ENCODE measurements around the gene ROBO1. TPM values are rescaled to one million over a fixed set of nuclear protein-coding genes. Genes with fewer than 3 reads are reported as not detected.

ROBO1 gene
- total RNA-seq, 3 donors from 2014 or later = 12.7 to 50.7 (median 23.6) TPM

DNA sequence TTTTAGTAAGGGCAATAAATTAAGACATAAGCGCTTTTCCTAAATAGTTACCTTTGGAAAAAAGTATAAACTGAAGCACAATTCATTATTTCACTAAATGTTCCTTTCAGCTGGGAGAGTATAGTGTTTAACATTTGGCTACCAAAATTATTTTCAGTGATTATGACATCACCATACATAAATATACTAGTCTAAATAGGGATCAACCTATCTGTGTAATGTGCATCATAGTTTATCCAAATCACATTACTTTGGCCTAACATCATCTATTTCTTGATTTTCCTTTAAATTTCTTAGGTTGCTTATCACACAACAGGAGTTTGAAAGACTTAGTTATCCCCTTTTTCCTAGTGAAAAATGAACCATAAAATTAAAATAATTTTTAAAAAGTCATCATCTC lies 738.9 kb downstream of the ROBO1 start:
- intact Hi-C loops (cut with DNase I; ENCODE audit: low total_unique reads) = no loop called here
- no peak overlapping the region for H3K27ac ChIP-seq
- no peak overlapping the region for H3K4me3 ChIP-seq
- TF ChIP-seq POLR2A (IDR thresholded peaks at IDR 0.05) = no peak
- no peak for TF ChIP-seq POLR2AphosphoS5 (IDR thresholded peaks at IDR 0.05)
- TF ChIP-seq, protein P1, sequence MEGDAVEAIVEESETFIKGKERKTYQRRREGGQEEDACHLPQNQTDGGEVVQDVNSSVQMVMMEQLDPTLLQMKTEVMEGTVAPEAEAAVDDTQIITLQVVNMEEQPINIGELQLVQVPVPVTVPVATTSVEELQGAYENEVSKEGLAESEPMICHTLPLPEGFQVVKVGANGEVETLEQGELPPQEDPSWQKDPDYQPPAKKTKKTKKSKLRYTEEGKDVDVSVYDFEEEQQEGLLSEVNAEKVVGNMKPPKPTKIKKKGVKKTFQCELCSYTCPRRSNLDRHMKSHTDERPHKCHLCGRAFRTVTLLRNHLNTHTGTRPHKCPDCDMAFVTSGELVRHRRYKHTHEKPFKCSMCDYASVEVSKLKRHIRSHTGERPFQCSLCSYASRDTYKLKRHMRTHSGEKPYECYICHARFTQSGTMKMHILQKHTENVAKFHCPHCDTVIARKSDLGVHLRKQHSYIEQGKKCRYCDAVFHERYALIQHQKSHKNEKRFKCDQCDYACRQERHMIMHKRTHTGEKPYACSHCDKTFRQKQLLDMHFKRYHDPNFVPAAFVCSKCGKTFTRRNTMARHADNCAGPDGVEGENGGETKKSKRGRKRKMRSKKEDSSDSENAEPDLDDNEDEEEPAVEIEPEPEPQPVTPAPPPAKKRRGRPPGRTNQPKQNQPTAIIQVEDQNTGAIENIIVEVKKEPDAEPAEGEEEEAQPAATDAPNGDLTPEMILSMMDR (IDR thresholded peaks at IDR 0.05) = no peak
- H3K9me3 ChIP-seq = no peaks in the 10 kb centered on the region
- H3K36me3 ChIP-seq = no peaks in the 10 kb centered on the region
- H3K27me3 ChIP-seq = no peaks in the 10 kb centered on the region
- H3K4me1 ChIP-seq = no peaks in the 10 kb centered on the region
- DNase-seq (ENCODE audit: low spot score in 2 of 2) = no peak

GRCh38 chr3:79027593-79027992 lies 740.2 kb downstream of the ROBO1 start:
- H3K36me3 ChIP-seq = no peaks in the 10 kb centered on the region
- H3K4me1 ChIP-seq = no peaks in the 10 kb centered on the region
- H3K27me3 ChIP-seq = no peaks in the 10 kb centered on the region
- intact Hi-C loops (cut with DNase I; ENCODE audit: low total_unique reads) = no loop called here
- H3K27ac ChIP-seq = no peak overlapping the region
- no peak overlapping the region for H3K4me3 ChIP-seq
- no peaks in the 10 kb centered on the region for H3K9me3 ChIP-seq
- TF ChIP-seq, protein P1 (IDR thresholded peaks at IDR 0.05) = no peak
- TF ChIP-seq POLR2A (IDR thresholded peaks at IDR 0.05) (no peak), POLR2AphosphoS5 (IDR thresholded peaks at IDR 0.05) (no peak)
- no peak for DNase-seq (ENCODE audit: low spot score in 2 of 2)

GRCh38 chr3:79019924-79020173 lies 747.9 kb downstream of the ROBO1 start:
- Histone ChIP-seq H3K27me3 (no peaks in the 10 kb centered on the region), H3K4me3 (peak overlapping the region; percentile 78 to 79 (median 79)), H3K27ac (no peak overlapping the region), H3K9me3 (no peaks in the 10 kb centered on the region), H3K36me3 (no peaks in the 10 kb centered on the region), H3K4me1 (no peaks in the 10 kb centered on the region)
- no peak for TF ChIP-seq POLR2A (IDR thresholded peaks at IDR 0.05)
- no peak for TF ChIP-seq POLR2AphosphoS5 (IDR thresholded peaks at IDR 0.05)
- TF ChIP-seq, protein P1 (IDR thresholded peaks at IDR 0.05) = no peak
- DNase-seq (ENCODE audit: low spot score in 2 of 2) = no peak
- intact Hi-C loops (cut with DNase I; ENCODE audit: low total_unique reads) = no loop called here

GRCh38 chr3:79019137-79019923 lies 748.5 kb downstream of the ROBO1 start:
- intact Hi-C loops (cut with DNase I; ENCODE audit: low total_unique reads) = no loop called here
- H3K27me3 ChIP-seq = no peaks in the 10 kb centered on the region
- H3K4me3 ChIP-seq = peak overlapping the region; percentile 78 to 79 (median 79)
- H3K27ac ChIP-seq = peak overlapping the region; percentile 80 to 85
- TF ChIP-seq POLR2A (IDR thresholded peaks at IDR 0.05) (no peak), POLR2AphosphoS5 (IDR thresholded peaks at IDR 0.05) (peak in 1 of 3 donors; percentile 58)
- TF ChIP-seq, protein P1 (IDR thresholded peaks at IDR 0.05) = no peak
- H3K36me3 ChIP-seq = no peaks in the 10 kb centered on the region
- H3K9me3 ChIP-seq = no peaks in the 10 kb centered on the region
- DNase-seq (ENCODE audit: low spot score in 2 of 2) = peak; percentile 42 to 54
- H3K4me1 ChIP-seq = no peaks in the 10 kb centered on the region

DNA sequence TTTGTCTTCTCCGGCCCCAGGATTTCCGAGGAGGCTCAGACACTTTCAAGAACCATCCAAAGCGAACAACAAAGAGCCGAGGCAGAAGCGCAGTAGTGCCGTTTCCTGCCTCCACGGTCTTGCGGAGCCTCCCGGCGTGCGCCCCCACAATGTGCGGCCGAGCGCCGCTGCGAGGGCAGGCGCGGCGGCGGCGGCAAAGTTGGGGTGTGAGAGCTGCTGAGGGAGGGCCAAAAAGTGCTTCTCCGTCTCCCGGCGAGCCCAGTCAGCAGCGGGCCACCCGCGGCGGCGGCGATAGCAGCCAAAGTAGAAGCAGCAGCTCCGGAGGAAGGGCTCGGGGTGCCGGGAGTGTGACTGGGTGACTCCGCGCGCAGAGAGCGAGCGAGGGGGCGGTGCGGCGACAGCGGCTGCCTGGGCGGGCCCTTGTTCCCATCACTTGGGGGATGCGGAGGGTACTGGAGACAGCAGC lies 749.1 kb downstream of the ROBO1 start:
- intact Hi-C loops (cut with DNase I; ENCODE audit: low total_unique reads) = no loop called here
- peak overlapping the region; percentile 80 to 85 for H3K27ac ChIP-seq
- TF ChIP-seq POLR2AphosphoS5 (IDR thresholded peaks at IDR 0.05) (no peak), POLR2A (IDR thresholded peaks at IDR 0.05) (no peak)
- TF ChIP-seq, protein P1 (IDR thresholded peaks at IDR 0.05) = no peak
- H3K9me3 ChIP-seq = no peaks in the 10 kb centered on the region
- H3K4me3 ChIP-seq = peak overlapping the region; percentile 78 to 79 (median 79)
- no peak for DNase-seq (ENCODE audit: low spot score in 2 of 2)
- no peaks in the 10 kb centered on the region for H3K36me3 ChIP-seq
- no peaks in the 10 kb centered on the region for H3K27me3 ChIP-seq
- no peaks in the 10 kb centered on the region for H3K4me1 ChIP-seq
